ENCODE data around the gene ZNF408.

The ZNF408 gene

DNA sequence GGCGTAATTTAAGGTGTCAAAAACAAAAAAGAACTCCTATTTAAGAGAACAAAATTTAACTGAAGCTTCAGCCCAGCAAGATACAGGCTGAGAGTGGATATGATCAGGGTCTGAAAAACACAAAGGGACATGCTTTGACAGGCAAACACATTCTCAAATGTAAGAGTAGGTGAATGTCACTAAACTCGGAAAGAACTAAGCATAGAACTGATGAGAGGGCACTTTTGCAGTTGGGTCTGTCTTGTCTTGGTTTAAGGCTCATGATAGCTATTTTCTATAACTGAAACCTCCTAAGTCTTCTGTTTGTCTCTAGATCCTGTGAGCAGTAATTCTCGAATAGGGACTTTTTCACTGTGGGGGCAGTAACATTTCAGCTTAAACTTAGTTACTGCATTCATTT lies 45.2 kb downstream of the ZNF408 start:
- no peak for ATAC-seq (ENCODE audit: low read depth)
- Histone ChIP-seq H3K4me3 (ENCODE audit: severe bottlenecking) (no peak overlapping the region), H3K9me3 (ENCODE audit: severe bottlenecking) (no peaks in the 10 kb centered on the region), H3K36me3 (ENCODE audit: low read depth) (peaks cover 95% of the 10 kb centered on the region), H3K27ac (ENCODE audit: poor library complexity, severe bottlenecking) (no peak overlapping the region), H3K27me3 (ENCODE audit: insufficient read depth, poor library complexity, severe bottlenecking) (no peaks in the 10 kb centered on the region), H3K4me1 (ENCODE audit: insufficient read depth, poor library complexity, severe bottlenecking) (no peaks in the 10 kb centered on the region)
- TF ChIP-seq, protein P1, sequence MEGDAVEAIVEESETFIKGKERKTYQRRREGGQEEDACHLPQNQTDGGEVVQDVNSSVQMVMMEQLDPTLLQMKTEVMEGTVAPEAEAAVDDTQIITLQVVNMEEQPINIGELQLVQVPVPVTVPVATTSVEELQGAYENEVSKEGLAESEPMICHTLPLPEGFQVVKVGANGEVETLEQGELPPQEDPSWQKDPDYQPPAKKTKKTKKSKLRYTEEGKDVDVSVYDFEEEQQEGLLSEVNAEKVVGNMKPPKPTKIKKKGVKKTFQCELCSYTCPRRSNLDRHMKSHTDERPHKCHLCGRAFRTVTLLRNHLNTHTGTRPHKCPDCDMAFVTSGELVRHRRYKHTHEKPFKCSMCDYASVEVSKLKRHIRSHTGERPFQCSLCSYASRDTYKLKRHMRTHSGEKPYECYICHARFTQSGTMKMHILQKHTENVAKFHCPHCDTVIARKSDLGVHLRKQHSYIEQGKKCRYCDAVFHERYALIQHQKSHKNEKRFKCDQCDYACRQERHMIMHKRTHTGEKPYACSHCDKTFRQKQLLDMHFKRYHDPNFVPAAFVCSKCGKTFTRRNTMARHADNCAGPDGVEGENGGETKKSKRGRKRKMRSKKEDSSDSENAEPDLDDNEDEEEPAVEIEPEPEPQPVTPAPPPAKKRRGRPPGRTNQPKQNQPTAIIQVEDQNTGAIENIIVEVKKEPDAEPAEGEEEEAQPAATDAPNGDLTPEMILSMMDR (IDR thresholded peaks at IDR 0.05; ENCODE audit: poor library complexity, severe bottlenecking): no peak
- no peak for DNase-seq (ENCODE audit: low spot score)

DNA sequence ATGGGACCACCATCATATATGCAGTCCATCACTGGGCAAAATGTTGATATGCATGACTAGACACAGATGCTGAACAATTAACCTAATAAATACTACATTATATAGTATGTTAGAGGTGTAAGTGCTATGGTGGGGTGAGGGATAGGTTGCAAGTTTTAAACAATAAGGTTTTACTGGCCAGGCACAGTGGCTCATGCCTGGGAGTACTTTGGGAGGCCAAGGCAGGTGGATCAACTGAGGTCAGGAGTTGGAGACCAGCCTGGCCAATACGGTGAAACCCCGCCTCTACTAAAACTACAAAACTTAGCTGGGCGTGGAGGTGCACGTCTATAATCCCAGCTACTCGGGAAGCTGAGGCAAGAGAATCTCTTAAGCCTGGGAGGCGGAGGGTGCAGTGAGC lies 46.3 kb downstream of the ZNF408 start:
- Histone ChIP-seq H3K4me3 (ENCODE audit: severe bottlenecking) (no peak overlapping the region), H3K9me3 (ENCODE audit: severe bottlenecking) (no peaks in the 10 kb centered on the region), H3K4me1 (ENCODE audit: insufficient read depth, poor library complexity, severe bottlenecking) (no peaks in the 10 kb centered on the region), H3K27ac (ENCODE audit: poor library complexity, severe bottlenecking) (no peak overlapping the region), H3K27me3 (ENCODE audit: insufficient read depth, poor library complexity, severe bottlenecking) (no peaks in the 10 kb centered on the region), H3K36me3 (ENCODE audit: low read depth) (peaks cover 96% of the 10 kb centered on the region)
- TF ChIP-seq, protein P1 (IDR thresholded peaks at IDR 0.05; ENCODE audit: poor library complexity, severe bottlenecking): no peak
- DNase-seq (ENCODE audit: low spot score) (no peak), ATAC-seq (ENCODE audit: low read depth) (no peak)

Measured in RWPE2 (cell line).